Inflammatory macrophage treated with lipopolysaccharide for 4 hours (primary cell): ENCODE results near the gene A4GALT.
A peak's percentile ranks its signal among the peaks of the same experiment; 100 is the strongest.

Source experiments
- DNase-seq: peaks from one replicate; pipeline ENCODE4 v3.0.0-alpha.2; 2020

Gene A4GALT

DNA sequence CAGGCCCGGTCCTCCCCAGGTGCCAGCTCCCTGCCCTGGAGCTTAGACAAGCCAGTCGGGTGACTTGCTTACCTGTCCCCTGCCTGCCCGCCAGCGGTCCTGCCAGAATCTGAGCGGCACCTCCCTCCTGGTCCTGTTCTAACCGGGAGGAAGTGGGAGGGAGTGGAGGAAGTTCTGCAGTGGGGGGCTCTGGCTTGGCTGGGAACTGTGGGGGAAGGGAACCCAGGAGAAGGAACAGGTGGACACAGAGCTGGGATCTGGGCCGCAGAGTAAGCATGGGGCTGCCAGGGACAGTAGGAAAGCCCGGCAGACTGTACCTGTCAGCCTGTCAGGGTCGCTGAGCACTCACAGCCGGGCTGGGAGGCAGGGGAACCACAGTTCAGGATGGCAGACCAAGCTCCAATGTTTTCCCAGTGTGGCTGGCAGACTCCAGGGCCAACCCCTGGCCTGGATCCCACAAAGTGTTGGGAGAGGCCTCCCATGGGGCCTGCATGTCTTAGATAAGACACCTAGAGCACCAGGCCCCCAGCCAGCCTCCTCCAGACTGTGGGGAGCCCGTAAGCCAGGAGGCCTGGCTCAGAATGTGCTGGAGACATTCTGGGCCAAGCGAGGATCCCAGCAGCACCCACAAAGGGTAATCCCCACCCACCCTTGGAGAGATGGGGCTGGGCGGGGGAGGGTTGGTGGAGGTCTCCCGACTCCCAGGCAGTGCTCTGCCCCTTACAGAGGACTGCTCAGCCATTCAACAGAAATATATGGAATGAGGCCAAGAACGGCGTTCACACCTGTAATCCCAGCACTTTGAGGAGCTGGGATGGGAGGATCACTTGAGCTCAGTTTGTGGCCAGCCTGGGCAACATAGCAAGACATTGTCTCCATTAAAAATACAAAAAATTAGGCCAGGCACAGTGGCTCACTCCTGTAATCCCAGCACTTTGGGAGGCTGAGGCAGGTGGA is 73.8 kb downstream of the A4GALT start:
- DNase-seq: no peak

DNA sequence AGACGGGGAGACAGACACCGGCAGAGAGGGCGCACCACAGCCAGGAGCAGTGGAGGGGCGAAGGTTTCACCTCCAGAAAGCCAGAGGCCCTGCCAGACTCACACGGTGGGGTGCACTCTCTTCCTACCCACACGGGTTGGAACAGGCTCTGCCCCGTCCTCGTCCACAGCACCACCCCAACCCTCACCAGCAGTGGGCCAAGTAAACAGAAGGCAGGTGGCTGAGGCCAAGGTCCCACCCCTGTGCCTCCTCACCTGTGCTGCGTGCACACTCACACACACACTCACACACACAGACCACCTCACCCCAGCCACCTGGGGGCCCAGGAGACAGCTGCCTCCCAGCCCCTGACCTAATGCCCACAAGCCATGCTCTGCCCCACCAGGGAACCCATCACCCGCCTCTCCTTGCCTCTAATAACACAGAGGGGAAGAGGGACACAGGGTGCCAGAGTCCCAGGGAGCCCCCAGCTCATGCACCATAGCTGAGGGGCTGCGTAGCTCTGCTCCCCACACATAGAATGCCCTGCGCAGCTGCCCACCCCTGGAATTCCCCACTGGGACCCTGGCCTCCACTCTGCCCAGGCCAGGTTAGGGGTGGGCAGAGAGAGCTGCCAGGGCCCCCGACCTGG is 74.6 kb downstream of the A4GALT start:
- DNase-seq: no peak

DNA sequence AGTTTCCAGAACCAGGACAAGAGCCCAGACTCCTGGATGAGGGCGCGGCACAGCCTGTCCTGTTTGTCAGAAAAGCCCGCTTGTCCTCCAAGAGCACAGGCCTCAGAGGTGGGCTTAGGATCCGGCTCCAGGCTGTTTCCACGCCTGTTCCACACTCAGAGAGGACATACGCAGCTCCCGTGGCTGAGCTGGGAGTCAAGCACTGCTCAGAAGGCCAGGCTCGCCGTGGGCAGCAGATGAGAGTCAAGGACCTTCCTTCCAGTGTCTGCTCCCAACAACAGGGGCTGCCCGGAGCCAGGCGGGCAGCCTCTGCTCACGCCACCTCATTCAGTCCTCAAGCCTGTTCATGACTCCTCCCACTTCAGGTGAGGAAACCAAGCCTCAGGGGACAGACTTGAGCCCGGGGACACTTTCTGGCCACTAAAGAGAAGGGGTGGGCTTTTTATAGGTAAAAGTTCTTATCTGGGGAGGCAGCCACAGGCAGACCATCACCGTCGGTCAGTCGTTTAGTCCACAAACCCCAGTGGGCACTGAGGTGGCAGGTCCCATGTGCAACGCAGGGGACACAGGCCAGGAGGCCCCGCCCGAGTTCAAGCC is 75.2 kb downstream of the A4GALT start:
- no peak for DNase-seq

DNA sequence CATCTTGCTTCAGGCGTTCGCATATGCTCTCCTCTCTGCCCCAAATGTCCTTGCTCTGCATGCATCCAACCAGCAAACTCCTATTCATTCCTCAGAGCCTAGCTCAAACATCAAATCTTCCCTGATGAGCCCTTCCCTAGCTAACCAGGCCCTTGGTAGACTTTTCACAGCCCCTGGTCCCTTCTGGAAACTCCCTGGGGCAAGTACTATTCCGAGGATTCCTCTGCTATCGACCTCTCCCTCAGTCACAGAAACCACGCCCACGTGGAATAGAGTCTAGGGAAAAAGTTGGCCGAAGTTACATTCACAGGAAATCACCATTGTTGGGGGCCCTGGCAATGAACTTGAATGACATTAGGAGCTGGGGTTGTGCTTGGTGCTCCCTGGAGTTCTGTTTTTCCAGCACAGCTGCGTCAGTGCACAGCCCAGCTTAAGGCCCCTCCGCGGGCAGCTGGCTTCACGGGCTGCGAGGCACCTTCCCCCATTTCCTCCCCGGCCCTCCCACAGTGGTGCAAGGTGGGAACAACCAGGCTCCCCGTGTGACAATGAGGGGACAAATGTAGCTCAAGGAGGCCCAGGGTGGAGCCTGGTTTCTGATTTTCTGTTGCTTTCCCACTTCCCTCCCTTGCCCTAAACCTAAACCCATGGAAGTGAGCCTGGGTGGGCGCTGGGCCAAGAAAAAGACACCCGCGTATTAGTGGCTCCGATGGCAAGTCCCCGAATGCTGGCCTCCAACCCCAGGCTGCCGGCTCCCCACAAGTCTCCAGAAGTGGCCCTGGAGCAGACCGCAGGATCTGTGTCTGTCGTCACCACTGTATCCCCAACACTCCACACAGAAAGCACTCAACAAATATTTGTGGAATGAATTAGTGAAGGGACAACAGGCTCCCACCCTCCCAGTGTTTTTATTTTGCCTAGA is 76.0 kb downstream of the A4GALT start:
- no peak for DNase-seq

DNA sequence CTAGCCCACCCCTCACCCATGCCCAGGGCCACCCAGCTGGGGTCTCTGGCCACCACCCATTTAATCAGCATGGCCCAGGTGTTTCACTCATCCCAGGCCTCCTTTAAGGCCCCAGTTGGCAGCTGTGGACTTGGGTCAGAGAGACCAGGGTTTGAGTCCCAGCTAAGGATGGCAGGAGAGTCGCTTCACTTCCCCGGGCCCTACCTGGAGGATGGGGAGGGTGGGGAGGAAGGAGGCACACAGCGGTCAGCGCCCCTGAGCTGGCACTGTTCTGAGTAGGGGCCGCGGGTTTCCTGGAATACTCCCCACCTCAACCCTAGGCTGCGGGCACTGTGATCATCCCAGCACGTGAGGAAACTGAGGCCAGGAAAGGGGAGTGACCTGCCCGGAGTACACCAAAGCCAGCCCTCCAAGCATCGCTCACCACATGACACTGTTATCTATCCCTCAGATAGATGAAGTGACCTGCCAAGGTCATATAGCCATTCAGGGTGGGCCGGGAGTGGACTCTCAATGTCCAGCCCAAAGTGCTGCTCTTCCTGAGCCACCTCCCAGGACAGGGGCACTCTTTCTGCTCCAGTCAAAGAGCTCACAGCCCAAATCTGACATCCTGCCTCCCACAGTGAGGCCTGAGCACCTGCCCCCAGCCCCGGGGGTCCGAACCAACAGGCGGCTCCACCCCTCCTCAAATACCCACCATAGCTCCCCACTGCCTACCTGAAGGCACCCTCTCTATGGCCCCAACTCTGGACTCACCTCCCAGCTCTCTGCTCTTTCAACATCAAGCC is 76.8 kb downstream of the A4GALT start:
- no peak for DNase-seq

DNA sequence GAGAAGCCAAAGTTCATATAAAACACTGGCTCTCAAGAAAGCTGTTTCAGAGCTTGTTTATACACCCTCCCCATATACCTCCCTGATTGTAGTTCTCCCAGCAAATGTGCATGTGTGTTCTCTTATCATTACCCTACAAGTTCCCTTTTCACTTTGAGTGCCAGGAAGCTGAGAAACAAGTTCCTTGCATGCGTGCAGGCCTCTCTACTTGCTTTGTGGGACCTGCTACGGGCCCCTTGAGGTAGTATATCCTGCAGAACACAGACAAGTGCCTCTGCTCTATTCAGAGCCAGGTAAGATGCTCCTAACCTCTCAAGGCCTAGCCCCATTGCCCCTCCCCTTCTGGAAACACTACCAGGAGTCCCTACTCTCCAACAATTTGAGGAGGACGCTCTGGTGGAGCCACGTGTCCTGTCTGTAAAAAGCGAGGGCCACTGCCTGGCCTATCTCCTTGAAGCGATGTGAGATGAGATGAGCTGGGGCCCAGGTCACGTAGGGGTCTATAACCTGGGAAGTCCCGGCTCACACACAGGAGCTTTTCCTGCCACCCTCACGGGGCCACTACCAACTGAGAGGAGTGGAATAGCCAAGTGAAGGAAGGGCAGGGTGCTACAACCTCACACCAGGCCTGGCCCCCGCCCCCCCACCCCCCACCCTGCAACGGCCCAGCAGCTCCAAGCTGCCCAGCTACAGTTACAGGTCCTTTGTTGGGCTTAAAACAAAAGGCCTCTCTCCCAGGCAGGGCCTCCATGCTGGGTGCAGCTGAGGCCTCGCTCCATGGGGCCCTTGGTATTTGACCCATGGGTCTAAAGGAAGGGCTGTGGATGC is 77.7 kb downstream of the A4GALT start:
- DNase-seq: peak; percentile 36
